GM10266 (cell line): ENCODE results near the gene ZACN.

ENCODE experiments used
- DNase-seq: peaks from one replicate; pipeline ENCODE4 v3.0.0; 2012; ENCODE audit errors: extremely low spot score
- CTCF ChIP-seq: IDR thresholded peaks from 2 replicates; pipeline ENCODE4 v1.5.1; 2012; ENCODE audit warnings: mild to moderate bottlenecking, low read depth; ENCODE audit not compliant: control insufficient read depth, insufficient read depth; ENCODE audit errors: missing control alignments

The ZACN gene

DNA sequence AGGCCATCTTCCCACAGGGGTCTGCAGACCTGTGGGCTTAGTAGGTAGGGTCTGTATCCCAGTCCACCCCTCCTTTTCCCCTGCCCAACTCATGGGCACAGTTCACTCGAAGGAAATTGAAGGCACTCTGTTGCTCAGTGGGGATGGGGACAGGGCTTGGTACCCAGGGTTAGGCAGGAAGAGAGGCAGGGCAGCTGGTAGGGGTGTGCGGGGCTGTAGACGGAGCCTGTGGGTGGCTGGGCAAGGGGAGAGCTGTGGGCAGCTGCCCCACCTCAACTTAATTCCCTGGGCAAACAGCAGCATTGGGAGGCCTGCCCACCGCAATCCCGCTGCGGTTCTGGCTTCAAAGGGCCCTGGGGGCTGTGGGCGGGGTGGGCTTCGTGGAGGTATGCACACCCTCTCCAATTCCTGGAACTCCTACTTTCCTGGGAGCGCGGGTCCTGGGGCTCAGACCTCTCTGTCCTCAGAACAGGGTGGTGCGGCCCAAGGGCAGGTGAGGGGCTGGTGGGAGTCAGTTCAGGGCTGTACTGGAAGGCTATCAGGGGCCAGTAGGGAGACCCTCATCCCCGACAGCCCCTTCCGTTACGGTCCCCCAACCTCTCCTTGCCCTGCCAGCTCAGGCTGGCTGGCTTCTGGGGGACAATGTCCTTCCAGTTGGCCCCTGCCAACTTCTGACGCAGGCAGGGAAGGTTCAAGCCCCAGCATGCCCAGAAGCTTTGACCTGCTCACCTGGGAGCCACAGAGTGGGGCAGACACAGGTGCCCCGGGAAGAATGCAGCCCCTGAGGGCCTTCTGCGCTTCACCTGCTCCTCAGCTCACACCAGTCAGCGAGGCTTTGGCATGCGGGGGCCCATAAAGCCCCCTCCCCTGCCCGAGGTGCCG is 53.0 kb downstream of the ZACN start:
- no peak for DNase-seq
- no peak for TF ChIP-seq CTCF
